ENCODE measurements around the gene LYG1.
"Not testable (repeated sequence)": the region's sequence is repeated elsewhere in the genome, so short reads cannot be mapped to it uniquely, and the experiment has no call there.

The LYG1 gene

DNA sequence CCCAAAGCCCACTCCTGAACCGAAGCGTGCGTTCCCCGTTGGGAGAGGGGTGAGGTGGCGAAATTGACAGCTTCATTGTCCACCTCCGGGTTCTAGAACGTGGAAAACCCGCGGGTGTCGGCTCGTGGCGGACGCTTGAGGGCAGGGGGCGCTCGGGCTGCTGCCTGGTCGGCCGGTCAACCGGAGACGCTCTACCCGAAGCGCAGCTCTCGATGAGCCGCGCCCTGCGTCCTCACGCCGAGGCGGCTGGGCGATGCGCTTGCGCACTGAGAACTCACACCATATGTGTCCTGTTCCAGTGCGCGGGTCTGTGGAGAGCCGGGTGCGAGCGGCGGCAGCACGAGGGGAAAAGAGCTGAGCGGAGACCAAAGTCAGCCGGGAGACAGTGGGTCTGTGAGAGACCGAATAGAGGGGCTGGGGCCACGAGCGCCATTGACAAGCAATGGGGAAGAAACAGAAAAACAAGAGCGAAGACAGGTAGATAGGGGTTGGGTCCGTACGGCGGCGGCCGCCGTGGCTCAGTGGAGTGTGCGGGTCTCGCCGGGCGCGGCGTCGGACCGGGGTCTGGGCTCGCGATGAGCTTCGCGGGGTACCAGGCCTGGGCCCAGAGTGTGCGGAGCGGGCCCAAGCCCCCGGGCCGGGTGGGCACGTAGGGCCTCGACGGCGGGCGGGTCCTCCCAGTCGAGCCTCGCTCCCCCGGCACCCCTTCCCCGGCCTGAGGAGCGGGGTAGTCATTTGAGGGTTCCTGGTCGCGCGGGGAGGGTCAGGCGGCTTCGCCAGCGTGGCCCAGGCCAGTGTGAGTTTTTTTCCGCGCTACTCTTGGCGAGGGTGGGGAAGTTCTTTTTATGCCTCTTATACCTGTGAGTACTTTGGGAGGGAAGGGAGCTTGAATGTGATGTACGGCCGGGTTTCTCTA lies 36.4 kb upstream of the LYG1 start, which contains the start of gene EIF5B:
Gene EIF5B, plus strand, starts transcription at position 277 of the 916 bp plus-strand sequence. Its CDS starts 166 bp downstream, at position 443.
- DNase-seq (ENCODE audit: low read depth), result peak; percentile 95
- H3K4me3 ChIP-seq (ENCODE audit: control insufficient read depth, low read depth, low read length), result peak within 1 kb of the TSS; percentile 98
- TF ChIP-seq, protein P1, sequence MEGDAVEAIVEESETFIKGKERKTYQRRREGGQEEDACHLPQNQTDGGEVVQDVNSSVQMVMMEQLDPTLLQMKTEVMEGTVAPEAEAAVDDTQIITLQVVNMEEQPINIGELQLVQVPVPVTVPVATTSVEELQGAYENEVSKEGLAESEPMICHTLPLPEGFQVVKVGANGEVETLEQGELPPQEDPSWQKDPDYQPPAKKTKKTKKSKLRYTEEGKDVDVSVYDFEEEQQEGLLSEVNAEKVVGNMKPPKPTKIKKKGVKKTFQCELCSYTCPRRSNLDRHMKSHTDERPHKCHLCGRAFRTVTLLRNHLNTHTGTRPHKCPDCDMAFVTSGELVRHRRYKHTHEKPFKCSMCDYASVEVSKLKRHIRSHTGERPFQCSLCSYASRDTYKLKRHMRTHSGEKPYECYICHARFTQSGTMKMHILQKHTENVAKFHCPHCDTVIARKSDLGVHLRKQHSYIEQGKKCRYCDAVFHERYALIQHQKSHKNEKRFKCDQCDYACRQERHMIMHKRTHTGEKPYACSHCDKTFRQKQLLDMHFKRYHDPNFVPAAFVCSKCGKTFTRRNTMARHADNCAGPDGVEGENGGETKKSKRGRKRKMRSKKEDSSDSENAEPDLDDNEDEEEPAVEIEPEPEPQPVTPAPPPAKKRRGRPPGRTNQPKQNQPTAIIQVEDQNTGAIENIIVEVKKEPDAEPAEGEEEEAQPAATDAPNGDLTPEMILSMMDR (conservative IDR thresholded peaks at IDR 0.05; ENCODE audit: control insufficient read depth, insufficient read depth, low read depth, low read length), result peak; percentile 45

DNA sequence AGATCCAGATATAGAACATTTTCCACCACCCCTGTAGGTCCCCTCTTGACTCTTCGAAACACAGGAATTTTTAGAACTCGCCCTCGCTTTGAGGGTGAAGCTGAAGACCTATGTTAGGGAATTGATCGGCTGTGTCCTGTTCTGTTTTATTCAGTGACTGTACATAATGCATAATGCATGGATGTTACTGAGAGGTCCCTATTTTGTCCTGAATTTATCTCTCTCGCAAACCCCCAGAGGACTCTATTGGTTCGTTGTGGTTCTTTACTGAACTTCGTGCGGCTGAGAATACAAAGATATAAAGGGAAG lies 35.8 kb upstream of the LYG1 start:
- peak overlapping the region; percentile 88 for H3K4me3 ChIP-seq (ENCODE audit: control insufficient read depth, low read depth, low read length)
- DNase-seq (ENCODE audit: low read depth), result no peak

DNA sequence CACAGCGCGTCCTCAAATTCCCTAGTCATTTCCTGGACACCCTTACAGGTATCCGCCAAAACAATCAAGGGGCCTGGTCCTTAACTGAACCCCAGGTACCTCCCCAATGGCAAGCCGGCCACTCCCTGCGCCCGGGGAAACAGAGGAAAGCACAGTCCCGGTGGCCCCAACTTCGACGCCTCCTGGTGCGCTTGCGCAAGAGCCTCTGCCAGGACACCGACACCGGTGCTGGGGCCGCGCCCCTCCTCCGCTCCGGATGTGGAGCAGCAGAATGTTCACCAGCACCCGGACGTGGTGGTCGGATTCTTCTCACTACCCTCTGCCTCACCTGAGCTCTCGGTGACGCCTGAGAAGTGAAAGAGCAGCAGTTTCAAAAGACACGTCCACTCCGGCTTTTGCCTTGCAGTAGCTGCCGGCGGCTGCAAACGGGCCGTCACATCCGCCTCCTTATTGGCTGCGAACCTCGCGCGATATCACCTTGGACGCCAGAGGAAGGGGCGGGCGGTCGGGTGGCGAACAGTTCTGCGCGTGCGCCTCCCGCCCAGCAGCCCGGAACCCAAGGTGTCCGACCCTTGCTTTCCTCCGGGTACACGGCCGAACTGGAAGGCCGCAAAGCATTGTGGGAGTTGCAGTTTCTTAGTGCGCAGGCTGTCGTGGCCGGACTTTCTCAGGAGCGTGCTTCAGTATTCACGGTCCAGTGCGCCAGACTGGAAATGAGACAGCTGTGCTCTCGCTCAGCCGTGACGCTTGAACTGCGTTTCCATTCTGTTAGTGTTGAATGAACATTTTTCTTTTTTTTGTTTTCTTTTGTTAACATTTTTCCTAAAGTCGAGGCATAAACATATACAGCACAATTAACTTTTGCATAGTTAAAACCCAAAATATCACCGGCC lies 35.2 kb upstream of the LYG1 start, which contains the start of gene TXNDC9:
Gene TXNDC9, minus strand, starts transcription at position 423 of the 893 bp plus-strand sequence. CDS start 3,123 bp downstream, outside the sequence.
- TF ChIP-seq, protein P1 (conservative IDR thresholded peaks at IDR 0.05; ENCODE audit: control insufficient read depth, insufficient read depth, low read depth, low read length), result no peak
- peak within 1 kb of the TSS; percentile 98 for H3K4me3 ChIP-seq (ENCODE audit: control insufficient read depth, low read depth, low read length)
- peak; percentile 100 for DNase-seq (ENCODE audit: low read depth)

More for the DNA sequence above, 35.8 kb upstream of the LYG1 start:
- TF ChIP-seq, protein P1 (conservative IDR thresholded peaks at IDR 0.05; ENCODE audit: control insufficient read depth, insufficient read depth, low read depth, low read length), result no peak

DNA sequence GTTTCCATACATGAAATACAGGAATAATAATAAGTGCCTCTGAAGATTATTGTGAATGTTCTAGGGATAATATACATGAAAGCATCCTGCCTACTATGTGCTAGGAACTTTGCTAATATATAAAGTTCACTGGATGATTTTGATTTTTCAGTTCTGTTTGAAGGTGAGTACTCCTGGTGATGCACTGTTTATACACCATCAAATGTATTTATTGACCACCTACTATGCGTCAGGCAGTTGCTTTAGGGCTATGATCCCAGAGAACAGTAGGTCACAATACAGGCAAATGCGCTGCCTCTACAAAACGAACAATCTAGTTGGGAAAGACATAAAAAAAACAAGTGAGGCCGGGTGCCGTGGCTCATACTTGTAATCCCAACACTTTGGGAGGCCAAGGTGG lies 24.4 kb upstream of the LYG1 start:
- TF ChIP-seq, protein P1 (conservative IDR thresholded peaks at IDR 0.05; ENCODE audit: control insufficient read depth, insufficient read depth, low read depth, low read length), result no peak
- DNase-seq (ENCODE audit: low read depth), result no peak
- H3K4me3 ChIP-seq (ENCODE audit: control insufficient read depth, low read depth, low read length), result no peak overlapping the region

DNA sequence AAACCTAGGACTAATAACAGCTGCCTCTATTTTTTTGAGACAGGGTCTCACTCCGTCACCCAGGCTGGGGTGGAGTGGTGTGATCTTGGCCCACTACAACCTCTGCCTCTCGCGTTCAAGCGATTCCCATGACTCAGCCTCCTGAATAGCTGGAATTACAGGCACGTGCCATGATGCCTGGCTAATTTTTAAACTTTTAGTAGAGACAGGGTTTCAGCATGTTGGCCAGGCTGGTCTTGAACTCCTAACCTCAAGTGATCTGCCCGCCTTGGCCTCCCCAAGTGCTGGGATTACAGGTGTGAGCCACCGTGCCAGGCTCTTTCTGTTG lies 16.8 kb upstream of the LYG1 start:
- not testable (repeated sequence) for DNase-seq (ENCODE audit: low read depth); H3K4me3 ChIP-seq (ENCODE audit: control insufficient read depth, low read depth, low read length)

DNA sequence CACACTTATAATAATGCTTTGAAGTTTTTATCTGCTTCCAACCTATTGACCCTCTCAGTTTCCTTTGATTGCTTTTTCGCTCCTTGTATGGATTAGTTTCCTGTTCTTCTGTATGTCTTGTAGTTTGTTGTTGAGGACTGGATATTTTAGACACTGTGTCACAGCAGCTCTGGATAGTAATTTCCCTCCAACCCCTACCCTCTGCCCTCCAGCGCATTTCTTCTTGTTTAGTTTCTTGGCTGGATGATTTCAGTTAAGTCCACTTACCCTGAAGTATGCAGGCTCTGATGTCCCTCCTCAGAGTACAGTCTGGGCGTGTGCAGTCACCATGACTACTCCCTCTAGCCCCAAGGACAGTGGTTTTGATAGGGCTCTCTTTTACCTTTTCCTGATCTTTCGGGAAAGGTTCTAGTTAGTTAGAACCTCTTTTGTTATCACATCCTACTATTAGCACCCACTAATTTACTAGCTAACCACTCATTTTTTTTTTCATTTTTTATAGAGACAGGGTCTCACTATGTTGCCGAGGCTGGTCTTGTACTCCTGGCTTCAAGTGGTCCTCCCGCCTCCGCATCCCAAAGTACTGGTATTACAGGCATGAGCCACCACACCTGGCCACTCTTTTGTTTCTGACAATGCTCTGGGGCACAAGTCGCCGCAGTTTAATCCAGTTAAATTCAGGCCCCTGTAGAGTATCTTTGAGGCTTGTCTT lies 16.3 kb upstream of the LYG1 start:
- TF ChIP-seq, protein P1 (conservative IDR thresholded peaks at IDR 0.05; ENCODE audit: control insufficient read depth, insufficient read depth, low read depth, low read length), result no peak
- DNase-seq (ENCODE audit: low read depth), result no peak
- no peak overlapping the region for H3K4me3 ChIP-seq (ENCODE audit: control insufficient read depth, low read depth, low read length)
